ENCODE measurements around the gene CLEC19A.

The CLEC19A gene

GRCh38 chr16:19295393-19295792 is 9.9 kb downstream of the CLEC19A start:
- no peak for TF ChIP-seq CTCF (IDR thresholded peaks at IDR 0.05; ENCODE audit: low read depth, low read length, poor library complexity, severe bottlenecking)
- TF ChIP-seq EZH2phosphoT487 (IDR thresholded peaks at IDR 0.05; ENCODE audit: borderline replicate concordance, low read length), result no peak
- Histone ChIP-seq H3K27me3 (ENCODE audit: control insufficient read depth, low read length) (peaks cover 26% of the 10 kb centered on the region), H3K9me2 (replicated peaks; ENCODE audit: control insufficient read depth, low read length) (no peaks in the 10 kb centered on the region), H3K4me2 (ENCODE audit: low read length) (no peak overlapping the region), H3K27ac (ENCODE audit: low read depth, low read length) (no peak overlapping the region), H3K4me1 (ENCODE audit: control insufficient read depth, low read length) (peaks cover 4% of the 10 kb centered on the region; the same call in 1 of the 2 replicates), H3K36me3 (ENCODE audit: control insufficient read depth, low read length) (no peaks in the 10 kb centered on the region), H3K4me3 (ENCODE audit: low read length) (no peak overlapping the region), H4K20me1 (ENCODE audit: control insufficient read depth, insufficient read depth, low read depth, low read length) (no peaks in the 10 kb centered on the region), H3F3A (ENCODE audit: control insufficient read depth, insufficient read depth) (no peaks in the 10 kb centered on the region), H3K79me2 (ENCODE audit: control insufficient read depth, low read length) (no peaks in the 10 kb centered on the region), H3K9me3 (ENCODE audit: control insufficient read depth, insufficient read depth, low read length) (no peaks in the 10 kb centered on the region)

GRCh38 chr16:19297454-19297853 is 11.9 kb downstream of the CLEC19A start:
- Histone ChIP-seq H3K4me1 (ENCODE audit: control insufficient read depth, low read length) (peaks cover 4% of the 10 kb centered on the region; the same call in 1 of the 2 replicates), H3K79me2 (ENCODE audit: control insufficient read depth, low read length) (no peaks in the 10 kb centered on the region), H3K27ac (ENCODE audit: low read depth, low read length) (no peak overlapping the region), H3K9me2 (replicated peaks; ENCODE audit: control insufficient read depth, low read length) (no peaks in the 10 kb centered on the region), H3K9me3 (ENCODE audit: control insufficient read depth, insufficient read depth, low read length) (no peaks in the 10 kb centered on the region), H3F3A (ENCODE audit: control insufficient read depth, insufficient read depth) (no peaks in the 10 kb centered on the region), H3K4me3 (ENCODE audit: low read length) (no peak overlapping the region), H3K27me3 (ENCODE audit: control insufficient read depth, low read length) (peaks cover 24% of the 10 kb centered on the region), H4K20me1 (ENCODE audit: control insufficient read depth, insufficient read depth, low read depth, low read length) (no peaks in the 10 kb centered on the region), H3K4me2 (ENCODE audit: low read length) (no peak overlapping the region), H3K36me3 (ENCODE audit: control insufficient read depth, low read length) (no peaks in the 10 kb centered on the region)
- TF ChIP-seq CTCF (IDR thresholded peaks at IDR 0.05; ENCODE audit: low read depth, low read length, poor library complexity, severe bottlenecking) (no peak), EZH2phosphoT487 (IDR thresholded peaks at IDR 0.05; ENCODE audit: borderline replicate concordance, low read length) (no peak)

DNA sequence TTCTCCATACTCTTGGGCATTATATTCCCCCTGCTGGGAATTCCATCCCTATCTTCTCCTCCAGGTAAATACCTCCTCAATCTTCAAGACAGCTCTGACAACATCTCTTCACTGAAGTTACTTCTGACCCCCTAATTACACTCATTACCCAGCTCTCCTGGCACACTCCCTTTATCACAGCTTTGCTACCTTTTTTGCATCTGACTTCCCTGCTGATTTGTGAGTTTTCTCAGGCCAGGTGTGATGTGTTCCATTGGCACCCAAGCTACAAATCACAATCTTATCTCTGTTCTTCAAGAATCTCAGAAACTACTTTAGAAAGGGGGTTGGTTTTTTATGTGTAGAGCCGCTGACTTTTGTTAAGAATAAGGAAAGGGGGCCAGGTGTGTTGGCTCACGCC is 14.0 kb downstream of the CLEC19A start:
- Histone ChIP-seq H3K4me2 (ENCODE audit: low read length) (no peak overlapping the region), H3K27ac (ENCODE audit: low read depth, low read length) (no peak overlapping the region), H3K9me2 (replicated peaks; ENCODE audit: control insufficient read depth, low read length) (no peaks in the 10 kb centered on the region), H3K4me1 (ENCODE audit: control insufficient read depth, low read length) (no peaks in the 10 kb centered on the region), H3K27me3 (ENCODE audit: control insufficient read depth, low read length) (peaks cover 20% of the 10 kb centered on the region), H3K79me2 (ENCODE audit: control insufficient read depth, low read length) (no peaks in the 10 kb centered on the region), H3K36me3 (ENCODE audit: control insufficient read depth, low read length) (no peaks in the 10 kb centered on the region), H3F3A (ENCODE audit: control insufficient read depth, insufficient read depth) (no peaks in the 10 kb centered on the region), H4K20me1 (ENCODE audit: control insufficient read depth, insufficient read depth, low read depth, low read length) (no peaks in the 10 kb centered on the region), H3K4me3 (ENCODE audit: low read length) (no peak overlapping the region), H3K9me3 (ENCODE audit: control insufficient read depth, insufficient read depth, low read length) (no peaks in the 10 kb centered on the region)
- TF ChIP-seq EZH2phosphoT487 (IDR thresholded peaks at IDR 0.05; ENCODE audit: borderline replicate concordance, low read length), result no peak
- TF ChIP-seq CTCF (IDR thresholded peaks at IDR 0.05; ENCODE audit: low read depth, low read length, poor library complexity, severe bottlenecking), result no peak
